DOHH2 (cell line): ENCODE data around the gene CENPP.

Experiments
- CTCF ChIP-seq: fragments of 200-600 bp; sonication (generic); IDR thresholded peaks from one replicate; pipeline ENCODE4 v1.5.1; 2014; ENCODE audit warnings: antibody characterized with exemption, mild to moderate bottlenecking, low read depth, low read length; ENCODE audit not compliant: poor library complexity, severe bottlenecking
- EZH2phosphoT487 ChIP-seq: fragments of 200-600 bp; sonication (generic); IDR thresholded peaks from 2 replicates; pipeline ENCODE4 v1.6.1; 2017; ENCODE audit warnings: borderline replicate concordance, mild to moderate bottlenecking, antibody characterized with exemption, low read length, moderate library complexity, mixed read lengths

DNA sequence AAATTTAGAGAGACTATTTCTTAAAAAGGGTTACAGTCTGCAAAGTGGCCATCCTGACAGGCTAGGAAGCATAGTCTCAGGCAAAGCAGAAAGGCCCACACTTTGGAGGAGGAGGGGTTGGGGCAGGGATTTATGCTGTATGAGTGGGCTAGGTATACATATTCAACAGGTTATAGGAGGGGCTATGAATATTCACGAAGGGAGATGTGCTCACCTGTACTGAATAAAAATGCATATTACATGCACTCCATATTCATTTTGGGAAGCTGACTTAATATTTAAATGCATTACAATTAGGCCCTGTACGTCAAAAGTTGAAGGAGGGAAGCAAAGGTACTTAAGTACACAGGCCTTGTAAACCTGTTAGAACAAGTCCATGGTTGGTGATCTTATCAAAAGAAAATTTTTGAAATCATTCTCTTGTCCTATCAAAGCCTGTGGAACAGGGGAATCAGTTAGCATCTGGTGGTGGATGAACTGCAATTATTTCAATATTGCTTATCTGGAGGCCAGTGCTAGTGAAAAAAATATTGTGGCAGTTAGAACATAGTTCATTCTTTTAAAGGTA lies 1.6 kb downstream of the CENPP start:
- no peak for TF ChIP-seq CTCF
- TF ChIP-seq EZH2phosphoT487 = no peak
